Jurkat, Clone E6-1 (cell line): ENCODE data around the gene ZBTB5.

Experiments used
- DNase-seq: peaks from one replicate; pipeline ENCODE4 v3.0.0-alpha.2; 2011; ENCODE audit warnings: low read depth, low spot score
- H3K4me3 ChIP-seq: 2 replicates; pipeline ENCODE4 v1.5.1; 2011; ENCODE audit warnings: mild to moderate bottlenecking, low read length, control low read depth, moderate library complexity

Gene ZBTB5

DNA sequence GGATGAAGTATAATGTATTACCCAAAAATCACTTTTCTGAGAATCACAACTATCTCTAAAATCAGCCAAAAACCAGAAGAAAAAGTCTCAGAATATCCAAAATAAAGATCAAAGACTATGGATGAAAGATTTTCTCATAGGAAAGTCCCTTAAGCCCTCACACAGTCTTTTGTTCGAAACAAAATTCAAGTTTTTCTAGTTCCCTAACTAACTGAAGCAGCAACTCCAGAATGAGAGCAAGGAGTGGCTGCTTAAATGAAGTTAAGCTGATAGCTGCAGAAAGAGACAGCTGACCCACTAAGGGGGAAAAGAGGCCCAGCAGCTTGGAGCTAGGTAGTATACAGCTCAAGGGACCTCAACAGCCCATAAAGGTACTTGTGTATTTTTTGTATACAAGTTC lies 8.4 kb downstream of the ZBTB5 start:
- DNase-seq: no peak

GRCh38 chr9:37455884-37456647 lies 9.2 kb downstream of the ZBTB5 start:
- DNase-seq: no peak

More for the DNA sequence above, 8.4 kb downstream of the ZBTB5 start:
- H3K4me3 ChIP-seq: no peak overlapping the region

DNA sequence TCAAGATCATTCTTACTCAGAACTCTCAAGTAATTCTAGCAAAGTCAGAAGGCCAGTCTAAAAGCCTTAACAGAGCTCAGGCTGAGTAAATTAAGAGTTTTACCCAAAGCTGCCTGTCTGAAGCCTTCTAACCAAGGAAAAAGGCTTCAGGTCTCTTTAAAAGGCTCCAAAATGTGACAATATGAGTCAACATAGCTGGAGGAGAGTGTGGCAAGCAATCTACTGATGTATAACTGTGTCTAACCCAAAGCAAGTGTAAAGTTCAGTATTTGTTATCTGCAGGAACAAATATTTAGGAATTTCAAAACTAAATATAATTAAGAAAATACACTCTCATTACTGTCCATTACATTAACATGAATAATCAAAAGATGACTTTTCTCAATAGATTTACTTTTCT lies 11.0 kb downstream of the ZBTB5 start:
- no peak overlapping the region for H3K4me3 ChIP-seq
- DNase-seq: no peak

More at GRCh38 chr9:37455884-37456647, 9.2 kb downstream of the ZBTB5 start:
- H3K4me3 ChIP-seq: no peak overlapping the region

DNA sequence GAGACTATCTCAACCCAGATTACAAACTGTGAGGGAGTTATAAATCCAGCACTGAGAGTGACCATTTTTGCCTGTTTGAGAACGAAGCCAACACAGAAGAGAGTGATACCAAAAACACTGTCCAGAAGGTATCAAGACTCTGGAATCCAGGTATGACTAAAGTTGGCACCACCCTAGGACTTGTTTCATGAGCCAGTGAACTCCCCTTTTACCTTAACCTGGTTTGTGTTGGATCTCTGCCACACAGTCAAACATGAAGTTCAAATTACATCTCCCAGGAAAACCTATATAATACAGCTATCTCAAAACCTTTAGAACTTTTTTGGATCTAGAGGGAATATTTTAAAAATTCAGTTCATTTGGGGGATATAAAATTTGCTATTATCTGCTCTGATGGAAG lies 11.4 kb downstream of the ZBTB5 start:
- H3K4me3 ChIP-seq: no peak overlapping the region
- no peak for DNase-seq

DNA sequence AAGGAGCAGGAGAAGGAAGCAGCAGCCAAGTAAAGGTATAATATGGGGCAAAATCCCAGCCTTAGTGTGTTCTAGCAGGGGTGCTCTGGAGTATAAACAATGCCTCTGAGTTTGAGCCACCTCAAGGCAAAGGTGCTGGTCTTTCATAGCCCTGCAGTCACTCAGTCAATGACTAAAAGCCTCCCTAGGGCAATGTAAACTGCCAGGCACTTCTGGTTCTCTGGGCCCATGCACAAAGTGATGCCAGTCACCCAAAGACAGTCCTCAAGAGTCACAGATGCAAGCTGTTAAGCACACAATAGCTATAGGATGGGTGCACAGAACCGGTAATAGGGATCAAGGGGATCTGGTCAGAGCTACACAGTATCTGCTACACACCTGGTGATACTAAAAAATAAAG lies 12.6 kb downstream of the ZBTB5 start:
- no peak overlapping the region for H3K4me3 ChIP-seq
- no peak for DNase-seq

DNA sequence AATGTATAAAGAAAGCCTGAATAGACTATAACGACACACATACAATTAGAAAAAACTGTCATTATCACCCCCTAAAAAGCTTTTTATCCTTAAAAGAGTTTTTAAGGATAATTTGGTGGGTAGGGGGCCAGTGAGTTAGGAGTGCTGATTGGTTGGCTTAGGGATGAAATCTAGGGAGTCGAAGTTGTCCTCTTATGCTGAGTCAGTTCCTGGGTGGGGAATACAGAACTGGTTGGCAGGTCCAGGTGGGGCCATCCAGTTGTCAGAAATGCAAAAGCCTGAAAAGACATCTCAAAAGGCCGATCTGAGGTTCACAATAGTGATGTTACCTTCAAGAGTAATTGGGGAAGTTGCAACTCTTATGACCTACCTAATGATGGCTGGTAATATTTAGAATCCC lies 13.6 kb downstream of the ZBTB5 start:
- no peak overlapping the region for H3K4me3 ChIP-seq

DNA sequence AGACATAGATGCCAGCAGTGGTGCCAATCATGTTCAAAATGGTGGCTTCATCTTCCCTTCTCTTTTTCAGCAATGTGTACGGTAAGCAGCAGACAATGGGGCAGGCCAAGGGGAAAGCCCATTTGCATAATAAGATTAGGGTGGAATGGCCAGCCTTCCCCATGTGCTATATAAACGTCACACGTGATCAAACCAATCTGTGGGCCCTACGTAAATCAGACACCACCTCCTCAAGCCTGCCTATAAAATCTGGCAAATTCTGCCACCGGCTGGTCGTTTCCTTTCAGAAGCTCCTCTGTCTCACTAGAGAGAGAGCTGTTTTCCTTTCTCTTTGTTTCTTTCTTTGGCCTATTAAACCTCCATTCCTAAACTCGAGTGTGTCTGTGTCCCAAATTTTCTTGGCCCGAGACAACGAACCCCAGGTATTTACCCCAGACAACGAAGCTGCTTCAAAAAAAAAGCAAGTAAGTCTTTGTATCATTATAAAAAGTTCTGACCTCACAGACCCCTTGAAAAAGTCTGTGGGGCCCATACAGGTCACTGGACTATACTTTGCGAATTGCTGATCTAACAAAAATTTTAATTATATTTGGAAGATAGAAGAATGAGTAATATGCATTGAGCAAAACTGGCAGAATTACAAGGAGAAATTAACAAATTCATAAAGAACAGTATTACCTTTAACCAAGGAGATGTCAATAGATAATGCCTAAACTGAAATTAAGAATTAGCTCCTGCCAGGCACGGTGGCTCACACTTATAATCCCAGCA lies 15.2 kb downstream of the ZBTB5 start:
- DNase-seq: no peak
- no peak overlapping the region for H3K4me3 ChIP-seq

More for the DNA sequence above, 13.6 kb downstream of the ZBTB5 start:
- no peak for DNase-seq

GRCh38 chr9:37447111-37447510 lies 18.1 kb downstream of the ZBTB5 start:
- H3K4me3 ChIP-seq: no peak overlapping the region
- peak; percentile 48 for DNase-seq

- DNase-seq: peak; percentile 44
- H3K4me3 ChIP-seq: no peak overlapping the region
Observed at GRCh38 chr9:37446401-37446800, 18.8 kb downstream of the ZBTB5 start.

DNA sequence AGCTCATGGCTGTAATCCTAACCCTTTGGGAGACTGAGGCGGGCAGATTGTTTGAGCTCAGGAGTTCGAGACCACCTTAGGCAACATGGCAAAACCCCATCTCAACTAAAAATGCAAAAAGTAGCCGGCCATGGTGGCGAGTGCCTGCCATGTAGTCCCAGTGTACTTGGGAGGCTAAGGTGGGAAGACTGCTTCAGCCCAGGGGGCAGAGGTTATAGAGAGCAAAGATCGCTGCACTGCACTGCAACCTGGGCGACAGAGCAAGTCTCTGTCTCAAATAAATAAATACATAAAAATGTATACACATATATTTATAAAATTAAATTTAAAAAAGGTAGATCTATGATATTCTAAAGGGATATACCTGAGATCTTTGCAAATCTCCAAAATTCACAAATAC lies 19.4 kb downstream of the ZBTB5 start:
- H3K4me3 ChIP-seq: no peak overlapping the region
- no peak for DNase-seq

- DNase-seq: no peak
- no peak overlapping the region for H3K4me3 ChIP-seq
Observed at GRCh38 chr9:37444890-37445289, 20.4 kb downstream of the ZBTB5 start.

GRCh38 chr9:37443566-37443965 lies 21.7 kb downstream of the ZBTB5 start:
- H3K4me3 ChIP-seq: no peak overlapping the region
- DNase-seq: no peak

DNA sequence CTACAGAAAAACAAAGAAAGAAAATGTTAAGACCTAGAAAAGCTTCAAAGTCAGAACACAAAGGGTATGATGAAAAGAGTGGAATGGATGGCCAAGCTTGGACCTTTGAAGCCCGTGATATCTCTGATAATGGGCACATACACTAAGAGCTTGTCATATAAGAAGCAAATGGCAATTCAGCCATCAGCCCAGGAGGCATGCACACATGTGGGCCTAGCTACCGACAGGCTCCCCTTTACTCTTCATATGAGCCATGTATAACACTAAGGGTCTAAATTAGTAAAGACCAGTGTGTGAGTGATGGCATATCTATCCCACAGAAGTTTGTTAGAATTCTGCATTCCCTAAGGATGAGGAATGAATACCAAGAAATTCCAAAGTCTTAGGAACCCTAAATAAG lies 22.7 kb downstream of the ZBTB5 start:
- DNase-seq: no peak
- H3K4me3 ChIP-seq: no peak overlapping the region

GRCh38 chr9:37441776-37442370 lies 23.4 kb downstream of the ZBTB5 start:
- no peak for DNase-seq

DNA sequence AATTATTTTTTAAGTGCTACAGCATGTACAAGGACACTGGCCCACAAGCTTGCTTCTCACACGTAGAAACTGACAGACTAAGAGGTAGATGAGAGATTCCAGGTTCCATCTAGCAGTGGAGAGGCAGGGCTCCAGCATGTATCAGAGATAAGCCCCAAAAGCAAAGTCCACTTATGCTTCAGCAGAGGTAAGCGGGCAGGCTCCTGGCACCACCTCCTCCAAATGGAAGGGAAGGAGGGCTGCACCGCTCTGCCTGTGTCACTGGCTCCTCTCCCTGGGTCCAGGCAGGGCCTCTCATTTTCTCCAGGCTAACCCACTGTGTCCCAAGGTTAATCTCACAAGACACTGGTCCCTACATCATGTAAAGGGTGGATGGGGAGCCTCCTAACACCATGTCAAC lies 26.9 kb downstream of the ZBTB5 start:
- no peak for DNase-seq

More at GRCh38 chr9:37441776-37442370, 23.4 kb downstream of the ZBTB5 start:
- H3K4me3 ChIP-seq: no peak overlapping the region

GRCh38 chr9:37437621-37438020 lies 27.6 kb downstream of the ZBTB5 start:
- no peak for DNase-seq
- H3K4me3 ChIP-seq: no peak overlapping the region

More for the DNA sequence above, 26.9 kb downstream of the ZBTB5 start:
- H3K4me3 ChIP-seq: no peak overlapping the region

- no peak overlapping the region for H3K4me3 ChIP-seq
- DNase-seq: no peak
Observed at GRCh38 chr9:37437010-37437409, 28.2 kb downstream of the ZBTB5 start.

- H3K4me3 ChIP-seq: no peak overlapping the region
- DNase-seq: no peak
Observed at GRCh38 chr9:37436540-37436939, 28.7 kb downstream of the ZBTB5 start.

DNA sequence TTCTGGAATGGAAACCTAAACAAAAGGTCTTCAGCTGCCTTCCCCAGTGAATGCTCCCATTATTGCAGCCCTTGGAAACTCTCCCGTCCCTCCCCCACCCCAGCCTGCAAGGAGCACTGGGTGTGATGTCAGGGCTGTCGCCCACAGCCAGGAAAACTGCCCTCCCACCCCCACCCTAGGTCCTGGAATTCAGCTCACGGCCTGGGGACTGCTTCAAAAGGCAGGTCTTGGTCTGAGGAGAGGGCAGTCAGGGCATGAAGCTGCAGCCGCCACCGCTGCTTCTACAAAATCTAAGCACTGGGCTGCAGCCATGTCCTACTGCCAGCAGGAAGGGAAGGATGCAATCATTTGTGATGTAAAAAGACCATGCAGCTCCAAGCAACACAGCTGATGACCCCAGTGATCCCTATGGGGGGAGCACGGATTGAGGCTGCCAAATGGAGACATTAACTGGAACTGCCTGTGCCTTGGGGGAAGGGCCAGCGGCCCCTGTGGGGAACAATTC lies 31.3 kb downstream of the ZBTB5 start:
- DNase-seq: no peak
- no peak overlapping the region for H3K4me3 ChIP-seq

DNA sequence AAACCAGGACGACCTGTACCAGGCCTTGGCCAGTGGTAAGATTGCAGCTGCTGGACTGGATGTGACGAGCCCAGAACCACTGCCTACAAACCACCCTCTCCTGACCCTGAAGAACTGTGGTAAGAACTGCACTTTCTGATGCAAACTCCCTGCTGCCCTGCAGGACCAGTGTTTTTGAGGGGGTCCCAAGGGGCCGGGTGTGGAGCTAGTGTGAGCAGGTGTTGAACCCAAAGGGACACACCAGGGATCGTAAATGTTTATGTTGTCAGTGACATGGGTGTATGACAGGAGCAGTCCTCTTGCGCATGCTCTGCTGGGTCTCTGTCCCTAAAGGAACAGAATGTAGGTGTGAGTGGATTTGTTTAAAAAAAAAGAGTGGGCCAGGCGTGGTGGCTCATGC lies 33.2 kb downstream of the ZBTB5 start:
- H3K4me3 ChIP-seq: no peak overlapping the region
- no peak for DNase-seq
